Neutrophil (primary cell): Measurements from ENCODE around the gene CLDN10.

ENCODE experiments used
- H3K27ac ChIP-seq: fragments of 200-600 bp; sonication (generic); 2 replicates; pipeline ENCODE4 v1.5.1; 2016; ENCODE audit warnings: mild to moderate bottlenecking, moderate library complexity
- H3K27me3 ChIP-seq: fragments of 200-600 bp; sonication (generic); 2 replicates; pipeline ENCODE4 v1.6.0; 2016; ENCODE audit warnings: mild to moderate bottlenecking
- H3K36me3 ChIP-seq: fragments of 200-600 bp; sonication (generic); 2 replicates; pipeline ENCODE4 v1.5.1; 2017
- H3K4me1 ChIP-seq, 2 experiments: fragments of 200-600 bp in 1 of 2; sonication (generic) in 1 of 2; 1 replicate in 1 of 2; 2 replicates in 1 of 2; pipeline versions ENCODE4 v1.5.1 to v1.6.1; 2013 to 2016; ENCODE audit warnings: low read depth in 1 of 2, low read length in 1 of 2, mild to moderate bottlenecking in 1 of 2, moderate library complexity in 1 of 2; ENCODE audit not compliant: control insufficient read depth in 1 of 2, insufficient read depth in 1 of 2
- H3K4me3 ChIP-seq, 2 experiments: fragments of 200-600 bp in 1 of 2; sonication (generic) in 1 of 2; 1 replicate in 1 of 2; 2 replicates in 1 of 2; pipeline ENCODE4 v1.5.1; 2013 to 2016; ENCODE audit warnings: low read depth in 1 of 2, low read length in 1 of 2, mild to moderate bottlenecking in 1 of 2, moderate library complexity in 1 of 2
- H3K9me3 ChIP-seq: fragments of 200-600 bp; sonication (generic); 2 replicates; pipeline ENCODE4 v1.5.1; 2016
- CTCF ChIP-seq: fragments of 200-600 bp; sonication (generic); IDR thresholded peaks from 2 replicates; pipeline ENCODE4 v1.5.1; 2016; ENCODE audit warnings: antibody characterized with exemption

CLDN10 gene

GRCh38 chr13:95552539-95553441 lies at the start of gene CLDN10:
TSS of gene CLDN10 (plus strand) at chr13:95552720. CDS start at chr13:95552754, 34 bp downstream.
- H3K9me3 ChIP-seq: no peaks in the 10 kb centered on the region
- H3K36me3 ChIP-seq: no peaks in the 10 kb centered on the region
- peak within 1 kb of the TSS; percentile 38 to 52 for H3K4me3 ChIP-seq
- no peak for TF ChIP-seq CTCF
- peaks cover 39% of the 10 kb centered on the region for H3K27me3 ChIP-seq
- H3K4me1 ChIP-seq: peaks cover 20 to 27% of the 10 kb centered on the region in 2 experiments
- no peak within 1 kb of the TSS for H3K27ac ChIP-seq

GRCh38 chr13:95503662-95504061 lies 48.9 kb upstream of the CLDN10 start:
- no peak for TF ChIP-seq CTCF
- Histone ChIP-seq H3K36me3 (no peaks in the 10 kb centered on the region), H3K27ac (no peak overlapping the region)

GRCh38 chr13:95505265-95505664 lies 47.3 kb upstream of the CLDN10 start:
- Histone ChIP-seq H3K4me1 (peaks cover 14 to 21% of the 10 kb centered on the region in 2 experiments), H3K4me3 (no peak overlapping the region), H3K36me3 (no peaks in the 10 kb centered on the region), H3K27ac (no peak overlapping the region), H3K27me3 (no peaks in the 10 kb centered on the region), H3K9me3 (no peaks in the 10 kb centered on the region)
- no peak for TF ChIP-seq CTCF

More at GRCh38 chr13:95503662-95504061, 48.9 kb upstream of the CLDN10 start:
- Histone ChIP-seq H3K27me3 (no peaks in the 10 kb centered on the region), H3K4me3 (no peak overlapping the region), H3K4me1 (peaks cover 10 to 21% of the 10 kb centered on the region in 2 experiments), H3K9me3 (no peaks in the 10 kb centered on the region)

- no peak for TF ChIP-seq CTCF
- Histone ChIP-seq H3K27ac (no peak overlapping the region), H3K4me3 (no peak overlapping the region), H3K27me3 (no peaks in the 10 kb centered on the region), H3K4me1 (peaks cover 17 to 23% of the 10 kb centered on the region in 2 experiments), H3K9me3 (no peaks in the 10 kb centered on the region), H3K36me3 (no peaks in the 10 kb centered on the region)
Observed at GRCh38 chr13:95505986-95506385, 46.5 kb upstream of the CLDN10 start.

GRCh38 chr13:95507991-95508390 lies 44.5 kb upstream of the CLDN10 start:
- Histone ChIP-seq H3K27ac (no peak overlapping the region), H3K27me3 (no peaks in the 10 kb centered on the region), H3K36me3 (no peaks in the 10 kb centered on the region), H3K4me3 (no peak overlapping the region), H3K9me3 (no peaks in the 10 kb centered on the region), H3K4me1 (peaks cover 22 to 33% of the 10 kb centered on the region in 2 experiments)
- no peak for TF ChIP-seq CTCF
